Spleen (tissue), 7 donors: ENCODE measurements around the gene NUTM2F.
"Not testable (repeated sequence)": the region's sequence is repeated elsewhere in the genome, so short reads cannot be mapped to it uniquely, and the experiment has no call there.

Experiments used
- POLR2AphosphoS5 ChIP-seq, 3 donors: sonication (generic); formaldehyde crosslinking; IDR thresholded peaks; one replicate each; pipeline ENCODE4 v1.5.1; 2017; ENCODE audit warnings: antibody characterized with exemption in 3 of 3
- TF ChIP-seq, protein P1 (sequence below), 11 experiments: fragments of 200-600 bp in 7 of 11; fragments of 450-650 bp in 4 of 11; sonication (generic) in 4 of 11; IDR thresholded peaks in 8 of 11; conservative IDR thresholded peaks in 3 of 11; 1 replicate in 7 of 11; 2 replicates in 4 of 11; pipeline versions ENCODE4 v1.4.0 to v1.8.0; 2016 to 2021; ENCODE audit warnings: antibody characterized with exemption in 11 of 11, inconsistent platforms in 4 of 11, mild to moderate bottlenecking in 1 of 11
- donor health status: DM: no; HTN: no; CAD: no; lungs with moderate emphysema.
- donor health status: DM: no; HTN: no; CAD: no.
- donor health status: DM: no; HTN: no; CAD: no.

GRCh38 chr9:94375197-94375596 lies 46.8 kb upstream of the NUTM2F start:
- TF ChIP-seq, protein P1, sequence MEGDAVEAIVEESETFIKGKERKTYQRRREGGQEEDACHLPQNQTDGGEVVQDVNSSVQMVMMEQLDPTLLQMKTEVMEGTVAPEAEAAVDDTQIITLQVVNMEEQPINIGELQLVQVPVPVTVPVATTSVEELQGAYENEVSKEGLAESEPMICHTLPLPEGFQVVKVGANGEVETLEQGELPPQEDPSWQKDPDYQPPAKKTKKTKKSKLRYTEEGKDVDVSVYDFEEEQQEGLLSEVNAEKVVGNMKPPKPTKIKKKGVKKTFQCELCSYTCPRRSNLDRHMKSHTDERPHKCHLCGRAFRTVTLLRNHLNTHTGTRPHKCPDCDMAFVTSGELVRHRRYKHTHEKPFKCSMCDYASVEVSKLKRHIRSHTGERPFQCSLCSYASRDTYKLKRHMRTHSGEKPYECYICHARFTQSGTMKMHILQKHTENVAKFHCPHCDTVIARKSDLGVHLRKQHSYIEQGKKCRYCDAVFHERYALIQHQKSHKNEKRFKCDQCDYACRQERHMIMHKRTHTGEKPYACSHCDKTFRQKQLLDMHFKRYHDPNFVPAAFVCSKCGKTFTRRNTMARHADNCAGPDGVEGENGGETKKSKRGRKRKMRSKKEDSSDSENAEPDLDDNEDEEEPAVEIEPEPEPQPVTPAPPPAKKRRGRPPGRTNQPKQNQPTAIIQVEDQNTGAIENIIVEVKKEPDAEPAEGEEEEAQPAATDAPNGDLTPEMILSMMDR (IDR thresholded peaks at IDR 0.05 in 8 of 11, conservative IDR thresholded peaks at IDR 0.05 in 3 of 11) = not testable (repeated sequence)
- peak in 1 of 3 donors; percentile 60 for TF ChIP-seq POLR2AphosphoS5 (IDR thresholded peaks at IDR 0.05)
